T-cell (primary cell): Measurements from ENCODE around the gene ADAMTS1. TPM values are rescaled to one million over a fixed set of nuclear protein-coding genes. Genes with fewer than 3 reads are reported as not detected.

Source experiments
- ATAC-seq, 4 experiments: fragments of 200-7000 bp in 3 of 4; fragments of 150-1000 bp in 1 of 4; cut with Tn5 transposase; replicated peaks in 1 of 4; 1 replicate in 3 of 4; 2 replicates in 1 of 4; pipeline ENCODE4 v1.10.0; 2021; ENCODE audit warnings: moderate library complexity in 3 of 4, mild to moderate bottlenecking in 2 of 4, moderate number of reproducible peaks in 1 of 4
- CTCF ChIA-PET, 2 donors: fragments of 300-600 bp; sonication (Branson Sonifier 250); formaldehyde crosslinking; loops; one replicate each; lab custom pipeline; 2022; ENCODE audit warnings: antibody characterized with exemption in 2 of 2; lab: Charles Lee
- POLR2A ChIA-PET, 2 donors: fragments of 300-600 bp; sonication (Branson Sonifier 250); formaldehyde crosslinking; loops; one replicate each; lab custom pipeline; 2022; ENCODE audit warnings: antibody characterized with exemption in 2 of 2; lab: Charles Lee
- DNase-seq, 35 experiments: peaks; one replicate each; pipeline versions ENCODE4 v3.0.0 to v3.0.0-alpha.2; 2013 to 2023
- H3K27ac ChIP-seq: one replicate; pipeline ENCODE4 v1.5.1; 2013; ENCODE audit warnings: low read length
- H3K27me3 ChIP-seq, 2 experiments: replicated peaks in 1 of 2; 1 replicate in 1 of 2; 2 replicates in 1 of 2; pipeline versions ENCODE4 v1.6.1 to v1.7.0; 2013; ENCODE audit warnings: low read length in 1 of 2, mixed read lengths in 1 of 2; ENCODE audit not compliant: control insufficient read depth in 2 of 2, insufficient read depth in 2 of 2; ENCODE audit errors: extremely low read depth in 1 of 2
- H3K36me3 ChIP-seq, 2 donors: 1 replicate in 1 of 2; 2 replicates in 1 of 2; pipeline versions ENCODE4 v1.6.1 to v1.7.0; 2013; ENCODE audit warnings: low read length in 1 of 2; ENCODE audit not compliant: control insufficient read depth in 2 of 2, insufficient read depth in 1 of 2; ENCODE audit errors: extremely low read depth in 1 of 2
- H3K4me1 ChIP-seq, 2 experiments: 1 replicate in 1 of 2; 2 replicates in 1 of 2; pipeline versions ENCODE4 v1.6.1 to v1.7.0; 2013; ENCODE audit warnings: low read length in 2 of 2, mixed read lengths in 1 of 2; ENCODE audit not compliant: insufficient read depth in 2 of 2, control insufficient read depth in 1 of 2; ENCODE audit errors: extremely low read depth in 1 of 2
- H3K4me3 ChIP-seq, 2 donors: 1 replicate in 1 of 2; 2 replicates in 1 of 2; pipeline versions ENCODE4 v1.5.1 to v1.7.0; 2013; ENCODE audit warnings: mild to moderate bottlenecking in 2 of 2, low read length in 1 of 2, moderate library complexity in 1 of 2; ENCODE audit not compliant: control insufficient read depth in 1 of 2; ENCODE audit errors: extremely low read depth in 1 of 2
- H3K9me3 ChIP-seq: 2 replicates; pipeline ENCODE4 v1.7.0; 2013
- H3K27ac Mint-ChIP-seq, 2 donors: one replicate each; pipeline ENCODE4 v1.8.0; 2020 to 2021; ENCODE audit warnings: mild to moderate bottlenecking in 2 of 2, mixed read lengths in 2 of 2
- H3K27me3 Mint-ChIP-seq, 2 donors: one replicate each; pipeline ENCODE4 v1.8.0; 2021 to 2022; ENCODE audit warnings: mixed read lengths in 2 of 2
- H3K36me3 Mint-ChIP-seq: one replicate; pipeline ENCODE4 v1.8.0; 2021; ENCODE audit warnings: mixed read lengths
- H3K4me1 Mint-ChIP-seq, 3 donors: one replicate each; pipeline ENCODE4 v1.8.0; 2020 to 2022; ENCODE audit warnings: mixed read lengths in 3 of 3, mild to moderate bottlenecking in 1 of 3
- H3K4me3 Mint-ChIP-seq, 3 donors: one replicate each; pipeline ENCODE4 v1.8.0; 2020 to 2022; ENCODE audit warnings: mild to moderate bottlenecking in 3 of 3, mixed read lengths in 3 of 3, moderate library complexity in 3 of 3
- H3K9me3 Mint-ChIP-seq, 3 donors: one replicate each; pipeline ENCODE4 v1.8.0; 2020 to 2022; ENCODE audit warnings: mixed read lengths in 3 of 3
- WGBS: methylation state at CpG from one replicate; pipeline ENCODE4 v1.1.5; 2013; ENCODE audit warnings: missing lambda C conversion rate; ENCODE audit not compliant: insufficient coverage; 5-methylcytosine and 5-hydroxymethylcytosine counted together
- total RNA-seq, 35 experiments: library from RNA in 6 of 35; stranded (reverse) in 6 of 35; fragments of 120-200 nt in 1 of 35; gene quantifications; one replicate each; pipeline versions ENCODE4 v1.2.1 to v1.2.4 and lab custom pipeline; 2013 to 2026

Gene ADAMTS1
- total RNA-seq, 5 donors from 2014 or later (not counting 1 experiment from before 2014, with no cell fraction given) = 0.40 to 1.7 (median 0.72) TPM

DNA sequence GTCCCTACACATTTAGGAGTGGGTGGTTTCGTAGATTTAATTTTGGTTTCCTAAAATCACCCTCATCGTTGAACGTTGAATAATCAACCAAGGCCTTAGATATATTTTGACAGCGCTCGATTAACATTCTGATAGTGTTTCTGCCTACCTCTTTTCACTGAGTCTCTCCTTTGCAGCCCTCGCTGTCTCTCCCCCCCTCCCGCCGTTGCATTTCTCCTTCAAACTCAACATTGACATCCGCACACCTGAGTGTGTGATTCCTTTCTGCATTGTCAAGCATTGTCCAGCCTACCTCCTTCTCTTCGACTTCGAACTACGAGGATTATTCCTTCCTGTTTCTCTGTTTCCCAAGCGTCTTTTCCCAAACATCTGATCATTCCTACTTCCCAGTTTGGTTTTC is 1.8 kb upstream of the ADAMTS1 start:
- Mint-ChIP-seq H3K4me1 (peaks cover 34 to 40% (median 38%) of the 10 kb centered on the region in 3 donors), H3K36me3 (no peaks in the 10 kb centered on the region), H3K27me3 (peaks cover 61 to 70% of the 10 kb centered on the region in 2 donors), H3K27ac (peak overlapping the region in 1 of 2 donors; percentile 8), H3K4me3 (peak overlapping the region; percentile 66 to 85 (median 73)), H3K9me3 (peaks cover 0 to 3% (median 0%) of the 10 kb centered on the region in 3 donors)
- Histone ChIP-seq H3K27me3 (peaks cover 25 to 45% of the 10 kb centered on the region in 2 experiments), H3K4me1 (peaks cover 3 to 38% of the 10 kb centered on the region in 2 experiments), H3K9me3 (no peaks in the 10 kb centered on the region), H3K36me3 (no peaks in the 10 kb centered on the region), H3K27ac (no peak overlapping the region), H3K4me3 (peak overlapping the region in 1 of 2 donors; percentile 57)
- ChIA-PET CTCF (interaction anchor here in 1 of 2 donors (0.6 to 2.7 kb wide), 2 partner anchors 1898 to 1904 kb away, joined by 3 to 22 read pairs; no protein-coding TSS in a partner anchor), POLR2A (no interaction called here)
- DNase-seq = no peak
- ATAC-seq = no peak
- WGBS = 20% methylated on average over 9 of the region's 13 CpGs

GRCh38 chr21:26846036-26846931 is 1.1 kb upstream of the ADAMTS1 start:
- H3K4me3 ChIP-seq = peak overlapping the region; percentile 21 to 57
- H3K4me3 Mint-ChIP-seq = peak overlapping the region; percentile 66 to 85 (median 73)
- H3K27ac ChIP-seq = no peak overlapping the region
- H3K4me1 ChIP-seq = peaks cover 3 to 38% of the 10 kb centered on the region in 2 experiments
- H3K27me3 ChIP-seq = peaks cover 25 to 45% of the 10 kb centered on the region in 2 experiments
- ATAC-seq = peak in 2 of 4 experiments; percentile 13
- no peaks in the 10 kb centered on the region for H3K9me3 ChIP-seq
- peaks cover 0 to 6% (median 0%) of the 10 kb centered on the region in 3 donors for H3K9me3 Mint-ChIP-seq
- WGBS = 2% methylated on average over 26 of the region's 50 CpGs
- no peaks in the 10 kb centered on the region for H3K36me3 ChIP-seq
- DNase-seq = peak in 1 of 35 experiments; percentile 9
- peaks cover 62 to 70% of the 10 kb centered on the region in 2 donors for H3K27me3 Mint-ChIP-seq
- ChIA-PET POLR2A (no interaction called here), CTCF (no interaction called here)
- no peak overlapping the region for H3K27ac Mint-ChIP-seq
- H3K36me3 Mint-ChIP-seq = no peaks in the 10 kb centered on the region
- peaks cover 34 to 40% (median 38%) of the 10 kb centered on the region in 3 donors for H3K4me1 Mint-ChIP-seq

DNA sequence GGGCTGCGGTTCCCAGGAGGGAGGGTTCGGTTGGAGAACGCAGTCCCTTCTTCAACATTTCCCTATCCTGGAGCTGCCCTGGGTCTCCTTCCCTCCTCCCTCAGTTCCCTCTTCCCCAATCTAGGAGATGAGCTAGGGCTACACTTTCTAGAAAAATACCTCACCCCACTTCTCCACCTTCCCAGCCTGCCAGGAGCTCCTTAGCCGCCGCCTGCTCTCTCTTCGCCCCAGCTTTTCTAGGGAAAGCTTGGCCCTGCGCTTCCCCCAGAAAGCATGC is 488 bp upstream of the ADAMTS1 start:
- no peak for DNase-seq

GRCh38 chr21:26844258-26845065 is 747 bp downstream of the ADAMTS1 start:
- peaks cover 5 to 45% of the 10 kb centered on the region in 2 experiments for H3K4me1 ChIP-seq
- Mint-ChIP-seq H3K4me3 (peak overlapping the region; percentile 66 to 85 (median 69)), H3K4me1 (peaks cover 41 to 46% (median 44%) of the 10 kb centered on the region in 3 donors), H3K36me3 (no peaks in the 10 kb centered on the region), H3K27ac (no peak overlapping the region), H3K9me3 (peaks cover 0 to 6% (median 0%) of the 10 kb centered on the region in 3 donors), H3K27me3 (peaks cover 63 to 77% of the 10 kb centered on the region in 2 donors)
- H3K27ac ChIP-seq = no peak overlapping the region
- WGBS = 1% methylated on average over 96 of the region's 96 CpGs
- peaks cover 25 to 49% of the 10 kb centered on the region in 2 experiments for H3K27me3 ChIP-seq
- H3K4me3 ChIP-seq = peak overlapping the region; percentile 33 to 57
- peak in 1 of 35 experiments; percentile 10 for DNase-seq
- no peaks in the 10 kb centered on the region for H3K36me3 ChIP-seq
- ChIA-PET POLR2A (no interaction called here), CTCF (no interaction called here)
- H3K9me3 ChIP-seq = no peaks in the 10 kb centered on the region
- ATAC-seq = peak in 2 of 4 experiments; percentile 13 to 36

More for the DNA sequence above, 488 bp upstream of the ADAMTS1 start:
- ATAC-seq = no peak
- WGBS = 4% methylated on average over 7 of the region's 7 CpGs
- POLR2A ChIA-PET = no interaction called here
- Mint-ChIP-seq H3K4me1 (peaks cover 34 to 40% (median 38%) of the 10 kb centered on the region in 3 donors), H3K9me3 (peaks cover 0 to 6% (median 0%) of the 10 kb centered on the region in 3 donors), H3K36me3 (no peaks in the 10 kb centered on the region), H3K4me3 (peak overlapping the region; percentile 66 to 85 (median 73)), H3K27me3 (peaks cover 59 to 67% of the 10 kb centered on the region in 2 donors), H3K27ac (no peak overlapping the region)
- Histone ChIP-seq H3K27ac (no peak overlapping the region), H3K4me3 (peak overlapping the region; percentile 33 to 57), H3K27me3 (peaks cover 25 to 45% of the 10 kb centered on the region in 2 experiments), H3K36me3 (no peaks in the 10 kb centered on the region), H3K4me1 (peaks cover 3 to 38% of the 10 kb centered on the region in 2 experiments), H3K9me3 (no peaks in the 10 kb centered on the region)
- CTCF ChIA-PET = no interaction called here

GRCh38 chr21:26843933-26844257 is 1.3 kb downstream of the ADAMTS1 start:
- H3K4me1 ChIP-seq = peaks cover 6 to 46% of the 10 kb centered on the region in 2 experiments
- H3K9me3 ChIP-seq = no peaks in the 10 kb centered on the region
- no peaks in the 10 kb centered on the region for H3K36me3 Mint-ChIP-seq
- H3K27me3 ChIP-seq = peaks cover 25 to 49% of the 10 kb centered on the region in 2 experiments
- 0% methylated on average over 5 of the region's 11 CpGs for WGBS
- H3K4me3 Mint-ChIP-seq = peak overlapping the region; percentile 66 to 85 (median 69)
- H3K9me3 Mint-ChIP-seq = peaks cover 0 to 6% (median 0%) of the 10 kb centered on the region in 3 donors
- peak overlapping the region; percentile 33 to 62 for H3K4me3 ChIP-seq
- ATAC-seq = no peak
- CTCF ChIA-PET = no interaction called here
- H3K27ac ChIP-seq = no peak overlapping the region
- no peaks in the 10 kb centered on the region for H3K36me3 ChIP-seq
- peaks cover 41 to 46% (median 44%) of the 10 kb centered on the region in 3 donors for H3K4me1 Mint-ChIP-seq
- POLR2A ChIA-PET = no interaction called here
- H3K27ac Mint-ChIP-seq = no peak overlapping the region
- no peak for DNase-seq
- peaks cover 60 to 77% of the 10 kb centered on the region in 2 donors for H3K27me3 Mint-ChIP-seq
